GM12874 (cell line): ENCODE measurements around the gene WDR27.

ENCODE experiments used
- CTCF ChIP-seq: IDR thresholded peaks from 2 replicates; pipeline ENCODE4 v1.5.1; 2011; ENCODE audit warnings: low read depth, mild to moderate bottlenecking, control low read depth, low read length, moderate library complexity; ENCODE audit not compliant: insufficient read depth

WDR27 gene

GRCh38 chr6:169701954-169702839 lies at the start of gene WDR27, which contains the start of gene C6orf120:
TSS of gene WDR27 (minus strand) at chr6:169702029. CDS start at chr6:169689005, 13,024 bp downstream.
TSS of gene C6orf120 (plus strand) at chr6:169702126. CDS start at chr6:169702460, 334 bp downstream.
- 0 out of 2 replicates have a peak, but pooled peaks have one; percentile 1 for TF ChIP-seq CTCF

- TF ChIP-seq CTCF, result no peak
These were observed 44.7 kb upstream of the WDR27 start for GRCh38 chr6:169746556-169746955.

- TF ChIP-seq CTCF, result no peak
These were observed 43.6 kb upstream of the WDR27 start for GRCh38 chr6:169745405-169745804.

- TF ChIP-seq CTCF, result no peak
These were observed 39.5 kb upstream of the WDR27 start for GRCh38 chr6:169741344-169741743.

- TF ChIP-seq CTCF, result no peak
These were observed 37.2 kb upstream of the WDR27 start for GRCh38 chr6:169738976-169739529.

GRCh38 chr6:169738204-169738975 lies 36.6 kb upstream of the WDR27 start:
- no peak for TF ChIP-seq CTCF

GRCh38 chr6:169729961-169730360 lies 28.1 kb upstream of the WDR27 start:
- no peak for TF ChIP-seq CTCF
